Effector memory CD4-positive, alpha-beta T cell (primary cell): ENCODE data around the gene SEPTIN1.
"Not testable (repeated sequence)": the region's sequence is repeated elsewhere in the genome, so short reads cannot be mapped to it uniquely, and the experiment has no call there.

ENCODE experiments used
- DNase-seq, 3 donors: peaks; one replicate each; pipeline ENCODE4 v3.0.0-alpha.2; 2020
- H3K27ac ChIP-seq: 2 replicates; pipeline ENCODE4 v1.7.0; 2013; ENCODE audit warnings: mild to moderate bottlenecking, low read length, moderate library complexity; ENCODE audit not compliant: insufficient read depth, poor library complexity, severe bottlenecking
- H3K27me3 ChIP-seq: replicated peaks from 2 replicates; pipeline ENCODE4 v1.7.0; 2013; ENCODE audit warnings: mild to moderate bottlenecking, low read length; ENCODE audit not compliant: insufficient read depth, control insufficient read depth, poor library complexity, severe bottlenecking
- H3K36me3 ChIP-seq: 2 replicates; pipeline ENCODE4 v1.7.0; 2013; ENCODE audit warnings: mild to moderate bottlenecking, low read length, moderate library complexity; ENCODE audit not compliant: control insufficient read depth, insufficient read depth
- H3K4me1 ChIP-seq: 2 replicates; pipeline ENCODE4 v1.7.0; 2013; ENCODE audit warnings: low read length, mild to moderate bottlenecking; ENCODE audit not compliant: control insufficient read depth, insufficient read depth, poor library complexity, severe bottlenecking
- H3K4me3 ChIP-seq: 2 replicates; pipeline ENCODE4 v1.7.0; 2013; ENCODE audit warnings: low read length, low read depth, mild to moderate bottlenecking; ENCODE audit not compliant: insufficient read depth, poor library complexity, severe bottlenecking
- H3K9me3 ChIP-seq: 2 replicates; pipeline ENCODE4 v1.7.0; 2013; ENCODE audit warnings: mild to moderate bottlenecking, low read length, moderate library complexity; ENCODE audit not compliant: control insufficient read depth

Gene SEPTIN1

DNA sequence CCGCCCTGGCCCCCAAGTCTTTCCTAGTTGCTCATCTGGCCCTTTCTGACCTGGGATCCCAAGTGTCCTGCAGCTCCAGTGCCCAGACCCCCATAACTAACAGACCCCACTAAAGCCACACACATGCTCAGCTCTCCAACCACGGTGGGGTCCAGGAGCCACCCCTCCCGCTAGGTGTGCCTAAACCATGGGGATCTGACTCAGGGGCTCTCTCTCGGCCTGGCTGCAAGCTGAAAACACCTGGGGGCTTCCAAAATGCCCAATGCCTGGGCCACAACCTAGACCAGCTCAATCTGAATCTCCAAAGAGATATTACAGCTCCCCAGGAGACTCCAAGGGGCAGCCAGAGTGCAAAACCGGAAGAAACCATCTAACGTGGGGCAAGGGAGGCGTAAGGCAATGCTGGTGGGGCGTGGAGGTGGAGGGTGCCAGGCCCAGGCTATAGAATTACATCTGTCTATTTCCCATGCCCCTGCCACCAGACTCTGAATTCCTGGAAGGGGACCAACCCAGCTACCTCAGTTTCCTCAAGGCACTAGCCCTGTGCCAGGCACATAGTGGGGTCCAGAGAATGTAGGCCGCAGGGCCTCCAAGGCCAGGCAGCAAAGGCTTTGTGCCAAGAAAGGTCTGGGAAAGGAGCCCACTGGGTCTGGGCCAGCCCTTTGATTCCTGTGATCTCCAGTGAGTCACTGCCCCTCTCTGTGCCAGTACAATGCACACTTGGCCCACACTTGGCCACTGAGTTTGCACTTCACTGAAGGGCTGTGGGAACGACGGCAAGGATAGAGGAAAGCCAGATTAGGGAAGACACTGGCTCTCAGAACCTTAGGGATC is 30.6 kb downstream of the SEPTIN1 start:
- peaks cover 35% of the 10 kb centered on the region for H3K36me3 ChIP-seq
- H3K9me3 ChIP-seq = no peaks in the 10 kb centered on the region
- H3K4me1 ChIP-seq = peaks cover 24% of the 10 kb centered on the region
- DNase-seq = no peak
- H3K4me3 ChIP-seq = no peak overlapping the region
- no peaks in the 10 kb centered on the region for H3K27me3 ChIP-seq
- H3K27ac ChIP-seq = no peak overlapping the region

- H3K36me3 ChIP-seq = peaks cover 35% of the 10 kb centered on the region
Observed at GRCh38 chr16:30351001-30351441, 31.3 kb downstream of the SEPTIN1 start.

GRCh38 chr16:30350134-30350871 is 32.1 kb downstream of the SEPTIN1 start:
- no peaks in the 10 kb centered on the region for H3K9me3 ChIP-seq
- DNase-seq = no peak
- H3K27me3 ChIP-seq = no peaks in the 10 kb centered on the region
- H3K4me1 ChIP-seq = peaks cover 12% of the 10 kb centered on the region
- H3K36me3 ChIP-seq = peaks cover 35% of the 10 kb centered on the region
- H3K4me3 ChIP-seq = no peak overlapping the region
- peak overlapping the region; percentile 2 for H3K27ac ChIP-seq

More at GRCh38 chr16:30351001-30351441, 31.3 kb downstream of the SEPTIN1 start:
- no peak for DNase-seq
- H3K27ac ChIP-seq = no peak overlapping the region
- H3K27me3 ChIP-seq = no peaks in the 10 kb centered on the region
- peaks cover 18% of the 10 kb centered on the region for H3K4me1 ChIP-seq
- H3K9me3 ChIP-seq = no peaks in the 10 kb centered on the region
- no peak overlapping the region for H3K4me3 ChIP-seq

GRCh38 chr16:30349675-30350074 is 32.7 kb downstream of the SEPTIN1 start:
- Histone ChIP-seq H3K36me3 (peaks cover 35% of the 10 kb centered on the region), H3K9me3 (no peaks in the 10 kb centered on the region), H3K4me1 (peaks cover 11% of the 10 kb centered on the region), H3K4me3 (no peak overlapping the region), H3K27me3 (no peaks in the 10 kb centered on the region), H3K27ac (no peak overlapping the region)
- no peak for DNase-seq

- no peak overlapping the region for H3K27ac ChIP-seq
- H3K4me1 ChIP-seq = peaks cover 3% of the 10 kb centered on the region
- peaks cover 35% of the 10 kb centered on the region for H3K36me3 ChIP-seq
- no peak for DNase-seq
- H3K9me3 ChIP-seq = no peaks in the 10 kb centered on the region
- H3K4me3 ChIP-seq = no peak overlapping the region
- H3K27me3 ChIP-seq = no peaks in the 10 kb centered on the region
Observed at GRCh38 chr16:30348929-30349328, 33.4 kb downstream of the SEPTIN1 start.

DNA sequence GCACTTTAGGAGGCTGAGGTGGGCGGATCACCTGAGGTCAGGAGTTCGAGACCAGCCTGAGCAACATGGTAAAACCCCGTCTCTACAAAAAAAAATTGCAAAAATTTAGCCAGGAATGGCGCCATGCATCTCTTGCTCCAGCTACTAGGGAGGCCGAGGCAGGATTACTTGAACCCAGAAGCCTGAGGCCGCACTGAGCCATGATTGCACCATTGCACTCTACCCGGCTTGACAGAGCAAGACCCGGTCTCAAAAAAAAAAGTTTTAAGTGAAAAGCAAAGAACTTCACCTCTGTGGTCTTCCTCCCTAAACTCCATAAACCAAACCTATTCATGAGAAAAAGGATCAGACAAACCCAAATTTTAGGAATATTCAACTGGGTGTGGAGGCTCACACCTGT is 34.2 kb downstream of the SEPTIN1 start:
- Histone ChIP-seq H3K9me3 (no peaks in the 10 kb centered on the region), H3K4me3 (no peak overlapping the region), H3K27me3 (no peaks in the 10 kb centered on the region), H3K27ac (no peak overlapping the region), H3K4me1 (no peaks in the 10 kb centered on the region), H3K36me3 (peaks cover 35% of the 10 kb centered on the region)
- DNase-seq = no peak

DNA sequence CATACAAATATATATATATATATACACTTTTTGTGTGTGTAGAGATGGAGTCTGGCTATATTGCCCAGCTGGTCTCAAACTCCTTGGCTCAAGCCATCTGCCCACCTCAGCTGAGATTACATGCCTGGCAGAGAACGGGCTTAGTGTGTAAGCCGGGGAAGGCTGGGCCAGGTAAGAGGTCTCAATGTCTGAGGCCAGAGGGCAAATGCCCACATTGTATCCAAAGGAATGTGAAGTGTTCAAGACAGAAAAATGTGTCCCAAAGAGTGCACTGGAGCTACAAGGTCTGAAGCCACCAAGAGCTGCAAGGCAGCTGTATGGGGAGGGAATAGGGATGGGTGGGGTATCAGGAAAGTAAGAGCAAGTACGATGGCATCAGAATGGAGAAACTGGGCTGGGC is 36.1 kb downstream of the SEPTIN1 start:
- no peak for DNase-seq
- no peaks in the 10 kb centered on the region for H3K27me3 ChIP-seq

DNA sequence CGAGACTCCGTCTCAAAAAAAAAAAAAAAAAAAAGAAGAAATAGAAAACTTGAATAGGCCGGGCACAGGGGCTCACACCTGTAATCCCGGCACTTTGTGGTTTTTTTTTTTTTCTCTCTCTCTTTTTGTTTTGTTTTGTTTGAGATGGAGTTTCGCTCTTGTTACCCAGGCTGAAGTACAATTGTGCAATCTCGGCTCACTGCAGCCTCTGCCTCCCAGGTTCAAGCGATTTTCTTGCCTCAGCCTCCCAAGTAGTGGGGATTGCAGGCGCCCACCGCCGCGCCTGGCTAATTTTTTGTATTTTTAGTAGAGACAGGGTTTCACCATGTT is 38.9 kb downstream of the SEPTIN1 start:
- DNase-seq, H3K4me3 ChIP-seq, H3K27me3 ChIP-seq, H3K36me3 ChIP-seq, H3K4me1 ChIP-seq, H3K9me3 ChIP-seq, H3K27ac ChIP-seq: not testable (repeated sequence)

More for the DNA sequence above, 36.1 kb downstream of the SEPTIN1 start:
- Histone ChIP-seq H3K4me1 (no peaks in the 10 kb centered on the region), H3K36me3 (peaks cover 18% of the 10 kb centered on the region), H3K9me3 (no peaks in the 10 kb centered on the region), H3K27ac (no peak overlapping the region), H3K4me3 (no peak overlapping the region)

DNA sequence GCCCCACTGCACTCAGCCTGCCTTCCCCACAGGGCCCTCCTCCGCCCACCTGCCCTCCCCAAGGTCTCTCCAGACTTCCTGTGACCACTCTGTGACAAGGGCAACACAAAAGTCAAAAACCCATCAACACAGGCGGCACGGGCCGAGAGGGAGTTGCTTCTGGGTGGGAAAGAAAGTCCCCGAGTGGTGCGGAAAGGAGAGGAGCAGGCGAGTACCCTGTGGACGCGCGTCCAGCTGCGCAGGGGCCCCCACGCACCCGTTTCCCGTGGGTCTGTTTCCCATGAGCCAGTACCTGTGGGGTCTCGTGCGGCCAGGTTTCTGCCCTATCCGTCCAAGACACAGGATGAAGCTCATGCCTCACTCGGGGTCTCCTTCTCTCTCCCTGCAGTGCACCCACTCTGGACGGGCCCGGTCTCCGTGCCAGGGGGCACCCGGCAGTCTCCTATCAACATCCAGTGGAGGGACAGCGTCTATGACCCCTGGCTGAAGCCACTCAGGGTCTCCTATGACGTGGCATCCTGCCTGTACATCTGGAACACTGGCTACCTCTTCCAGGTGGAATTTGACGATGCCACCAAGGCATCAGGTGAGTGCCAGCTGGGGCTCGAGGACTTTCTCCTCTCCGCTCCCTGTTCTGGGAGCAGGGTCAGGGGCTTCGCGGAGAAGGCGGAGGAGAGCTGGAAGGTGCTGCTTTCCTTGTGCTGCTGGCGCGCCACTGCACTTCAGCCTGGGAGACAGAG is 39.4 kb downstream of the SEPTIN1 start:
- Histone ChIP-seq H3K27me3 (no peaks in the 10 kb centered on the region), H3K4me1 (no peaks in the 10 kb centered on the region), H3K36me3 (no peaks in the 10 kb centered on the region), H3K9me3 (no peaks in the 10 kb centered on the region), H3K4me3 (no peak overlapping the region), H3K27ac (no peak overlapping the region)
- DNase-seq = no peak

DNA sequence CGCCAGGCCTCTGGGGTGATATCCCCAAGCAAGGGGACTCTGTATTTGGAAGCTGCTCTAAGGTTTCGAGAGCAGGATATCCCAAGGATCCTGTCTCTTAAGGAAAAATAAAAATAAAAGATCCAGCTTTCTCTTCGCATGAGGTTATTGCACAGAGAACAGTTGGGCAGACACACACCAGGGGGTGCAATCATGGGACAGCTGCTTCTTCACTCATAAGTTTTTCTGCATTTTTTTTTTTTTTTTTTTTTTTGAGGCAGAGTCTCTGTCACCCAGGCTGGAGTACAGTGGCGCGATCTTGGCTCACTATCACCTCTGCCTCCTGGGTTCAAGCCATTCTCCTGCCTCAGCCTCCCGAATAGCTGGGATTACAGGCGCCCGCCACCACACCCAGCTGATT is 40.4 kb downstream of the SEPTIN1 start:
- not testable (repeated sequence) for H3K36me3 ChIP-seq, H3K27me3 ChIP-seq, DNase-seq

More for the DNA sequence above, 40.4 kb downstream of the SEPTIN1 start:
- not testable (repeated sequence) for H3K27ac ChIP-seq, H3K4me3 ChIP-seq, H3K9me3 ChIP-seq, H3K4me1 ChIP-seq
